Tibial nerve (tissue), 4 donors: ENCODE measurements around the gene SETD2. TPM values are rescaled to one million over a fixed set of nuclear protein-coding genes. Genes with fewer than 3 reads are reported as not detected.

Experiments used
- DNase-seq, 2 donors: peaks; one replicate each; pipeline ENCODE4 v3.0.0-alpha.2; 2019; ENCODE audit warnings: low spot score in 2 of 2
- H3K27ac ChIP-seq, 4 donors: fragments of 200-600 bp; sonication (generic) in 3 of 4; one replicate each; pipeline ENCODE4 v1.5.1; 2017 to 2019; ENCODE audit warnings: mild to moderate bottlenecking in 1 of 4
- H3K27me3 ChIP-seq, 2 donors: fragments of 200-600 bp; sonication (generic) in 1 of 2; one replicate each; pipeline versions ENCODE4 v1.5.1 to v1.6.0; 2017 to 2019
- H3K36me3 ChIP-seq, 3 donors: fragments of 200-600 bp; sonication (generic); one replicate each; pipeline ENCODE4 v1.5.1; 2018 to 2019
- H3K4me1 ChIP-seq, 4 donors: fragments of 200-600 bp; sonication (generic) in 3 of 4; one replicate each; pipeline ENCODE4 v1.5.1; 2017 to 2019
- H3K4me3 ChIP-seq, 4 donors: fragments of 200-600 bp; sonication (generic) in 3 of 4; one replicate each; pipeline ENCODE4 v1.5.1; 2017 to 2019; ENCODE audit warnings: mild to moderate bottlenecking in 1 of 4, moderate library complexity in 1 of 4
- H3K9me3 ChIP-seq, 4 donors: fragments of 200-600 bp; sonication (generic) in 3 of 4; one replicate each; pipeline ENCODE4 v1.5.1; 2017 to 2019
- CTCF ChIP-seq, 5 experiments: fragments of 200-600 bp in 3 of 5; fragments of 450-650 bp in 2 of 5; sonication (generic) in 3 of 5; IDR thresholded peaks; one replicate each; pipeline ENCODE4 v1.5.1; 2016 to 2019; ENCODE audit warnings: antibody characterized with exemption in 5 of 5, mild to moderate bottlenecking in 3 of 5, moderate library complexity in 2 of 5
- EP300 ChIP-seq, 2 donors: sonication (generic); formaldehyde crosslinking; IDR thresholded peaks; one replicate each; pipeline ENCODE4 v1.6.1; 2017; ENCODE audit warnings: antibody characterized with exemption in 2 of 2, mild to moderate bottlenecking in 1 of 2
- POLR2A ChIP-seq, 2 donors: fragments of 450-650 bp; IDR thresholded peaks; one replicate each; pipeline ENCODE4 v1.6.1; 2017; ENCODE audit warnings: antibody characterized with exemption in 2 of 2, mild to moderate bottlenecking in 2 of 2, moderate library complexity in 2 of 2
- WGBS, 2 donors: methylation state at CpG; one replicate each; pipeline ENCODE4 v1.1.5; 2018; 5-methylcytosine and 5-hydroxymethylcytosine counted together
- total RNA-seq, 4 donors: library from RNA; depleted of rRNA; stranded (reverse); fragments of >200 nt; gene quantifications; one replicate each; pipeline ENCODE4 v1.1.0, GENCODE V29; 2016

SETD2 gene
- total RNA-seq, 4 donors from 2014 or later, result 55.5 to 69.6 (median 64.7) TPM

GRCh38 chr3:46974421-46975171 lies 189.3 kb downstream of the SETD2 start:
- DNase-seq, result no peak
- TF ChIP-seq CTCF (IDR thresholded peaks at IDR 0.05) (no peak), EP300 (IDR thresholded peaks at IDR 0.05) (no peak), POLR2A (IDR thresholded peaks at IDR 0.05) (no peak)
- Histone ChIP-seq H3K27ac (peak overlapping the region in 1 of 4 donors; percentile 5), H3K27me3 (no peaks in the 10 kb centered on the region), H3K4me3 (no peak overlapping the region), H3K36me3 (no peaks in the 10 kb centered on the region), H3K4me1 (peaks cover 0 to 80% (median 50%) of the 10 kb centered on the region in 4 donors), H3K9me3 (no peaks in the 10 kb centered on the region)
- WGBS, 2 donors, result 77 to 78% methylated on average over 9 of the region's 9 CpGs

GRCh38 chr3:46972396-46972795 lies 191.5 kb downstream of the SETD2 start:
- WGBS, 2 donors, result 85 to 90% methylated on average over 2 of the region's 2 CpGs
- no peaks in the 10 kb centered on the region for H3K27me3 ChIP-seq
- H3K9me3 ChIP-seq, result no peaks in the 10 kb centered on the region
- DNase-seq, result no peak
- H3K4me1 ChIP-seq, result peaks cover 0 to 81% (median 47%) of the 10 kb centered on the region in 4 donors
- H3K36me3 ChIP-seq, result no peaks in the 10 kb centered on the region
- H3K27ac ChIP-seq, result no peak overlapping the region
- TF ChIP-seq EP300 (IDR thresholded peaks at IDR 0.05) (no peak), POLR2A (IDR thresholded peaks at IDR 0.05) (no peak), CTCF (IDR thresholded peaks at IDR 0.05) (no peak)
- H3K4me3 ChIP-seq, result no peak overlapping the region

GRCh38 chr3:46971742-46972141 lies 192.2 kb downstream of the SETD2 start:
- TF ChIP-seq EP300 (IDR thresholded peaks at IDR 0.05) (no peak), CTCF (IDR thresholded peaks at IDR 0.05) (no peak), POLR2A (IDR thresholded peaks at IDR 0.05) (no peak)
- Histone ChIP-seq H3K4me3 (no peak overlapping the region), H3K36me3 (no peaks in the 10 kb centered on the region), H3K4me1 (peaks cover 0 to 82% (median 49%) of the 10 kb centered on the region in 4 donors), H3K27me3 (no peaks in the 10 kb centered on the region), H3K27ac (no peak overlapping the region), H3K9me3 (no peaks in the 10 kb centered on the region)
- no peak for DNase-seq
- 59 to 100% methylated on average over 1 of the region's 1 CpG for WGBS, 2 donors

- no peaks in the 10 kb centered on the region for H3K9me3 ChIP-seq
- WGBS, 2 donors, result 61 to 75% methylated on average over 6 of the region's 6 CpGs
- no peak for DNase-seq
- H3K27ac ChIP-seq, result peak overlapping the region in 1 of 4 donors; percentile 7
- no peak overlapping the region for H3K4me3 ChIP-seq
- no peaks in the 10 kb centered on the region for H3K36me3 ChIP-seq
- no peak for TF ChIP-seq POLR2A (IDR thresholded peaks at IDR 0.05)
- TF ChIP-seq EP300 (IDR thresholded peaks at IDR 0.05), result no peak
- no peak for TF ChIP-seq CTCF (IDR thresholded peaks at IDR 0.05)
- peaks cover 0 to 87% (median 49%) of the 10 kb centered on the region in 4 donors for H3K4me1 ChIP-seq
- H3K27me3 ChIP-seq, result no peaks in the 10 kb centered on the region
These were observed 192.8 kb downstream of the SETD2 start for GRCh38 chr3:46971151-46971550.

GRCh38 chr3:46970391-46971091 lies 193.4 kb downstream of the SETD2 start:
- H3K4me1 ChIP-seq, result peaks cover 0 to 89% (median 48%) of the 10 kb centered on the region in 4 donors
- H3K27ac ChIP-seq, result peak overlapping the region in 1 of 4 donors; percentile 7
- no peak for DNase-seq
- no peaks in the 10 kb centered on the region for H3K9me3 ChIP-seq
- H3K27me3 ChIP-seq, result no peaks in the 10 kb centered on the region
- H3K4me3 ChIP-seq, result no peak overlapping the region
- TF ChIP-seq POLR2A (IDR thresholded peaks at IDR 0.05) (no peak), EP300 (IDR thresholded peaks at IDR 0.05) (no peak), CTCF (IDR thresholded peaks at IDR 0.05) (no peak)
- WGBS, 2 donors, result 22 to 31% methylated on average over 3 of the region's 3 CpGs
- H3K36me3 ChIP-seq, result peaks cover 0 to 3% (median 0%) of the 10 kb centered on the region in 3 donors
